ENCODE results near the gene TAP2.

GRCh38 chr6:32819729-32820128 is 18.8 kb downstream of the TAP2 start:
- TF ChIP-seq ISX (CRISPR knock-in tag; conservative IDR thresholded peaks at IDR 0.05) (no peak), KLF9 (CRISPR knock-in tag; IDR thresholded peaks at IDR 0.05; ENCODE audit: low read depth) (no peak), NFATC3 (CRISPR knock-in tag; IDR thresholded peaks at IDR 0.05) (no peak)
